ENCODE data around the gene EGR2. TPM values are rescaled to one million over a fixed set of nuclear protein-coding genes. Genes with fewer than 3 reads are reported as not detected.

The EGR2 gene
- total RNA-seq, 1 donor from 2014 or later = 12.1 TPM

DNA sequence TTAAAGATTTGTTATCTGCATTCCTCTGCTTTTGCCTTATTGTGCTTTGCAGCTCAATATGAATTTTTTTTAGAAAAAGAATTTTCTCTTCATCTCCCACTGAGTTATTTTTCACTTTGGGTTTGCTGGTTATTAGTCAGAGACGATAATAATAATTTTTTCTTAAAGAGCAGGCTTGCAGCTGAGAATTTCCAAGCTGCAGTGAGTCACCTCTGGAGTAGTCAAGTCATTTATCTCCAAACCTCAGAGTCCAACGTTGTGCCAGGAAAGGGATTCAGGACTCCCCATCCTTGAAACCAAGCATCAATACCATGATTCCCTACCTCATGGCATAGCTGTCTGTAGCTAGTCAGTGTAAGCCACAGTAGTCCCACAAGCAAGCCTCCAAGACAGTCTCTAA, 15.2 kb upstream of the EGR2 start:
- Histone ChIP-seq H3K4me1 (ENCODE audit: insufficient read depth, low read length) (peaks cover 12% of the 10 kb centered on the region), H3K4me3 (ENCODE audit: insufficient read depth, low read depth, low read length) (no peak overlapping the region), H2AFZ (ENCODE audit: low read depth, low read length) (no peak overlapping the region), H3K4me2 (ENCODE audit: low read length) (peak overlapping the region; percentile 37), H3K79me2 (ENCODE audit: insufficient read depth, low read length) (no peaks in the 10 kb centered on the region), H3K27ac (ENCODE audit: low read depth, low read length) (no peak overlapping the region), H3K9ac (ENCODE audit: low read length) (no peak overlapping the region), H4K20me1 (ENCODE audit: insufficient read depth, low read length) (no peaks in the 10 kb centered on the region), H3K9me3 (ENCODE audit: insufficient read depth, low read depth, low read length) (no peaks in the 10 kb centered on the region), H3K27me3 (ENCODE audit: insufficient read depth, low read length) (no peaks in the 10 kb centered on the region), H3K36me3 (ENCODE audit: insufficient read depth, low read length) (no peaks in the 10 kb centered on the region)
- Mint-ChIP-seq H3K36me3 (ENCODE audit: low read depth, unreplicated experiment) (no peaks in the 10 kb centered on the region), H3K4me1 (ENCODE audit: low read depth, unreplicated experiment) (peaks cover 25% of the 10 kb centered on the region), H3K9me3 (ENCODE audit: unreplicated experiment) (no peaks in the 10 kb centered on the region), H3K4me3 (ENCODE audit: unreplicated experiment) (no peak overlapping the region), H3K27ac (ENCODE audit: unreplicated experiment) (peak overlapping the region; percentile 84), H3K27me3 (ENCODE audit: low read depth, unreplicated experiment) (peaks cover 5% of the 10 kb centered on the region)
- no peak for TF ChIP-seq EZH2 (IDR thresholded peaks at IDR 0.05; ENCODE audit: insufficient read depth, low read length)
- TF ChIP-seq, protein P1, sequence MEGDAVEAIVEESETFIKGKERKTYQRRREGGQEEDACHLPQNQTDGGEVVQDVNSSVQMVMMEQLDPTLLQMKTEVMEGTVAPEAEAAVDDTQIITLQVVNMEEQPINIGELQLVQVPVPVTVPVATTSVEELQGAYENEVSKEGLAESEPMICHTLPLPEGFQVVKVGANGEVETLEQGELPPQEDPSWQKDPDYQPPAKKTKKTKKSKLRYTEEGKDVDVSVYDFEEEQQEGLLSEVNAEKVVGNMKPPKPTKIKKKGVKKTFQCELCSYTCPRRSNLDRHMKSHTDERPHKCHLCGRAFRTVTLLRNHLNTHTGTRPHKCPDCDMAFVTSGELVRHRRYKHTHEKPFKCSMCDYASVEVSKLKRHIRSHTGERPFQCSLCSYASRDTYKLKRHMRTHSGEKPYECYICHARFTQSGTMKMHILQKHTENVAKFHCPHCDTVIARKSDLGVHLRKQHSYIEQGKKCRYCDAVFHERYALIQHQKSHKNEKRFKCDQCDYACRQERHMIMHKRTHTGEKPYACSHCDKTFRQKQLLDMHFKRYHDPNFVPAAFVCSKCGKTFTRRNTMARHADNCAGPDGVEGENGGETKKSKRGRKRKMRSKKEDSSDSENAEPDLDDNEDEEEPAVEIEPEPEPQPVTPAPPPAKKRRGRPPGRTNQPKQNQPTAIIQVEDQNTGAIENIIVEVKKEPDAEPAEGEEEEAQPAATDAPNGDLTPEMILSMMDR (IDR thresholded peaks at IDR 0.05; ENCODE audit: insufficient read depth, low read depth, low read length) = no peak
- peak; percentile 98 for DNase-seq (ENCODE audit: low read depth)
- FAIRE-seq = peak; percentile 64

DNA sequence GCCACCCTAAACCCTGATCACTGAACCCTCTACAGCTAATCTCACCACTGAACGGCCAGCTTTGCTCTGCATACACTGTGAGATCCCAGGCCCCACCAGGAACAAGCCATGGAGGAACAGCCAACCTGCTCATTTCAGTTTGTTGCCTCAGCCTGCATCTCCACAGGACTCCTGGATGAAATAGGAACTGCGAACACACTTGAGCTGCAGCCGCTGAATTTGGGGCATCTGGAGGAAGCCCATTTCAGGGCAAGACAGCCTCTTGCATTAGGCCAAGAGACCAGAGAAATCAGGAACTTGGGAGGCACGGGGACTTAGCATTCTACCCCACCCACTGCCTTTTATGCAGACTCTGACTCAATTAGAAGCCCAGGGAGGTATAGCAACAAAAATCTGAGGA, 14.5 kb upstream of the EGR2 start:
- TF ChIP-seq EZH2 (IDR thresholded peaks at IDR 0.05; ENCODE audit: insufficient read depth, low read length) = no peak
- TF ChIP-seq, protein P1 (IDR thresholded peaks at IDR 0.05; ENCODE audit: insufficient read depth, low read depth, low read length) = no peak
- Histone ChIP-seq H3K27me3 (ENCODE audit: insufficient read depth, low read length) (no peaks in the 10 kb centered on the region), H2AFZ (ENCODE audit: low read depth, low read length) (no peak overlapping the region), H3K4me2 (ENCODE audit: low read length) (peak overlapping the region; percentile 14), H3K27ac (ENCODE audit: low read depth, low read length) (no peak overlapping the region), H3K4me1 (ENCODE audit: insufficient read depth, low read length) (peaks cover 12% of the 10 kb centered on the region), H3K79me2 (ENCODE audit: insufficient read depth, low read length) (no peaks in the 10 kb centered on the region), H3K36me3 (ENCODE audit: insufficient read depth, low read length) (no peaks in the 10 kb centered on the region), H3K9me3 (ENCODE audit: insufficient read depth, low read depth, low read length) (no peaks in the 10 kb centered on the region), H3K9ac (ENCODE audit: low read length) (no peak overlapping the region), H4K20me1 (ENCODE audit: insufficient read depth, low read length) (no peaks in the 10 kb centered on the region), H3K4me3 (ENCODE audit: insufficient read depth, low read depth, low read length) (no peak overlapping the region)
- H3K9me3 Mint-ChIP-seq (ENCODE audit: unreplicated experiment) = no peaks in the 10 kb centered on the region
- H3K4me3 Mint-ChIP-seq (ENCODE audit: unreplicated experiment) = no peak overlapping the region
- no peaks in the 10 kb centered on the region for H3K36me3 Mint-ChIP-seq (ENCODE audit: low read depth, unreplicated experiment)
- peak overlapping the region; percentile 84 for H3K27ac Mint-ChIP-seq (ENCODE audit: unreplicated experiment)
- FAIRE-seq = no peak
- H3K27me3 Mint-ChIP-seq (ENCODE audit: low read depth, unreplicated experiment) = peaks cover 12% of the 10 kb centered on the region
- H3K4me1 Mint-ChIP-seq (ENCODE audit: low read depth, unreplicated experiment) = peaks cover 25% of the 10 kb centered on the region
- DNase-seq (ENCODE audit: low read depth) = no peak

DNA sequence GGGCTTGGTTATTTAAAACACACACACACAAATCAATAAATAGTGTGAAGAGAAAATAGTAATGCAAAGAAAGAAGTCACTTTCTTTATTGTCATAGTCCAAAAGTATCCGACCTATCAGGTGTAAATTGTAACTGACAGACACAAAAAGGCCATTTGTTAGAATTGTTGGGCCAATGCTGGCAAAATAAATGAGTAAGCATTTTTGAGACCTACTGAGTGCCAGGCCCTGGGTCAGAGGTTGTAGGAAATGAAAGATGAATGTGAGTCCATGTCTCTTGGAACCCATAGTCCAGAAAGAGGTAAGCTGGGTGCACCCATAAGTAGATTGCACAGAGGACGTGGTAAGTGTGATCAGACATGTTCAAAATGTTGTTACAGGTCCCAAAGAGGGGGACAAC, 13.5 kb upstream of the EGR2 start:
- Mint-ChIP-seq H3K27me3 (ENCODE audit: low read depth, unreplicated experiment) (peaks cover 15% of the 10 kb centered on the region), H3K4me1 (ENCODE audit: low read depth, unreplicated experiment) (peaks cover 25% of the 10 kb centered on the region), H3K9me3 (ENCODE audit: unreplicated experiment) (no peaks in the 10 kb centered on the region), H3K4me3 (ENCODE audit: unreplicated experiment) (no peak overlapping the region), H3K36me3 (ENCODE audit: low read depth, unreplicated experiment) (no peaks in the 10 kb centered on the region), H3K27ac (ENCODE audit: unreplicated experiment) (no peak overlapping the region)
- H2AFZ ChIP-seq (ENCODE audit: low read depth, low read length) = no peak overlapping the region
- FAIRE-seq (no peak), DNase-seq (ENCODE audit: low read depth) (no peak)
- no peak overlapping the region for H3K4me2 ChIP-seq (ENCODE audit: low read length)
- no peaks in the 10 kb centered on the region for H3K27me3 ChIP-seq (ENCODE audit: insufficient read depth, low read length)
- no peak overlapping the region for H3K27ac ChIP-seq (ENCODE audit: low read depth, low read length)
- no peak overlapping the region for H3K4me3 ChIP-seq (ENCODE audit: insufficient read depth, low read depth, low read length)
- no peak overlapping the region for H3K9ac ChIP-seq (ENCODE audit: low read length)
- no peaks in the 10 kb centered on the region for H3K36me3 ChIP-seq (ENCODE audit: insufficient read depth, low read length)
- TF ChIP-seq EZH2 (IDR thresholded peaks at IDR 0.05; ENCODE audit: insufficient read depth, low read length) = no peak
- TF ChIP-seq, protein P1 (IDR thresholded peaks at IDR 0.05; ENCODE audit: insufficient read depth, low read depth, low read length) = no peak
- no peaks in the 10 kb centered on the region for H3K79me2 ChIP-seq (ENCODE audit: insufficient read depth, low read length)
- H3K9me3 ChIP-seq (ENCODE audit: insufficient read depth, low read depth, low read length) = no peaks in the 10 kb centered on the region
- peaks cover 12% of the 10 kb centered on the region for H3K4me1 ChIP-seq (ENCODE audit: insufficient read depth, low read length)
- H4K20me1 ChIP-seq (ENCODE audit: insufficient read depth, low read length) = no peaks in the 10 kb centered on the region
